ENCODE data around the gene CDK2AP2.

The CDK2AP2 gene

GRCh38 chr11:67500484-67500821 lies 7.5 kb downstream of the CDK2AP2 start:
- Histone ChIP-seq H3K9ac (ENCODE audit: low read depth, low read length) (no peak overlapping the region), H3K4me1 (ENCODE audit: control insufficient read depth, insufficient read depth, low read length) (peaks cover 2% of the 10 kb centered on the region), H3K27me3 (ENCODE audit: control insufficient read depth, insufficient read depth, low read length) (peaks cover 2% of the 10 kb centered on the region), H3K36me3 (ENCODE audit: control insufficient read depth, insufficient read depth, low read length) (peaks cover 46% of the 10 kb centered on the region), H3K4me3 (ENCODE audit: low read depth, low read length) (no peak overlapping the region), H3K9me3 (ENCODE audit: control insufficient read depth, insufficient read depth, low read length) (no peaks in the 10 kb centered on the region)

GRCh38 chr11:67499808-67500483 lies 8.0 kb downstream of the CDK2AP2 start:
- Histone ChIP-seq H3K4me1 (ENCODE audit: control insufficient read depth, insufficient read depth, low read length) (no peaks in the 10 kb centered on the region), H3K36me3 (ENCODE audit: control insufficient read depth, insufficient read depth, low read length) (peaks cover 46% of the 10 kb centered on the region), H3K27me3 (ENCODE audit: control insufficient read depth, insufficient read depth, low read length) (peaks cover 2% of the 10 kb centered on the region), H3K9me3 (ENCODE audit: control insufficient read depth, insufficient read depth, low read length) (no peaks in the 10 kb centered on the region), H3K9ac (ENCODE audit: low read depth, low read length) (no peak overlapping the region), H3K4me3 (ENCODE audit: low read depth, low read length) (no peak overlapping the region)

- Histone ChIP-seq H3K36me3 (ENCODE audit: control insufficient read depth, insufficient read depth, low read length) (peaks cover 50% of the 10 kb centered on the region), H3K4me1 (ENCODE audit: control insufficient read depth, insufficient read depth, low read length) (no peaks in the 10 kb centered on the region), H3K27me3 (ENCODE audit: control insufficient read depth, insufficient read depth, low read length) (peaks cover 2% of the 10 kb centered on the region), H3K9me3 (ENCODE audit: control insufficient read depth, insufficient read depth, low read length) (no peaks in the 10 kb centered on the region), H3K4me3 (ENCODE audit: low read depth, low read length) (no peak overlapping the region), H3K9ac (ENCODE audit: low read depth, low read length) (no peak overlapping the region)
Observed at GRCh38 chr11:67498544-67498972, 9.4 kb downstream of the CDK2AP2 start.

GRCh38 chr11:67497656-67498291 lies 10.2 kb downstream of the CDK2AP2 start:
- Histone ChIP-seq H3K4me3 (ENCODE audit: low read depth, low read length) (no peak overlapping the region), H3K4me1 (ENCODE audit: control insufficient read depth, insufficient read depth, low read length) (no peaks in the 10 kb centered on the region), H3K27me3 (ENCODE audit: control insufficient read depth, insufficient read depth, low read length) (no peaks in the 10 kb centered on the region), H3K9ac (ENCODE audit: low read depth, low read length) (no peak overlapping the region), H3K9me3 (ENCODE audit: control insufficient read depth, insufficient read depth, low read length) (no peaks in the 10 kb centered on the region), H3K36me3 (ENCODE audit: control insufficient read depth, insufficient read depth, low read length) (peaks cover 55% of the 10 kb centered on the region)

GRCh38 chr11:67496113-67496512 lies 11.8 kb downstream of the CDK2AP2 start:
- Histone ChIP-seq H3K27me3 (ENCODE audit: control insufficient read depth, insufficient read depth, low read length) (no peaks in the 10 kb centered on the region), H3K9ac (ENCODE audit: low read depth, low read length) (no peak overlapping the region), H3K4me1 (ENCODE audit: control insufficient read depth, insufficient read depth, low read length) (no peaks in the 10 kb centered on the region), H3K36me3 (ENCODE audit: control insufficient read depth, insufficient read depth, low read length) (peaks cover 55% of the 10 kb centered on the region), H3K4me3 (ENCODE audit: low read depth, low read length) (no peak overlapping the region), H3K9me3 (ENCODE audit: control insufficient read depth, insufficient read depth, low read length) (no peaks in the 10 kb centered on the region)

- Histone ChIP-seq H3K4me3 (ENCODE audit: low read depth, low read length) (no peak overlapping the region), H3K4me1 (ENCODE audit: control insufficient read depth, insufficient read depth, low read length) (no peaks in the 10 kb centered on the region), H3K9me3 (ENCODE audit: control insufficient read depth, insufficient read depth, low read length) (no peaks in the 10 kb centered on the region), H3K36me3 (ENCODE audit: control insufficient read depth, insufficient read depth, low read length) (peaks cover 55% of the 10 kb centered on the region), H3K27me3 (ENCODE audit: control insufficient read depth, insufficient read depth, low read length) (no peaks in the 10 kb centered on the region), H3K9ac (ENCODE audit: low read depth, low read length) (no peak overlapping the region)
Observed at GRCh38 chr11:67495234-67496005, 12.5 kb downstream of the CDK2AP2 start.

GRCh38 chr11:67494371-67495233 lies 13.4 kb downstream of the CDK2AP2 start:
- no peaks in the 10 kb centered on the region for H3K27me3 ChIP-seq (ENCODE audit: control insufficient read depth, insufficient read depth, low read length)
- no peak overlapping the region for H3K4me3 ChIP-seq (ENCODE audit: low read depth, low read length)
- H3K9me3 ChIP-seq (ENCODE audit: control insufficient read depth, insufficient read depth, low read length) = no peaks in the 10 kb centered on the region
- peaks cover 51% of the 10 kb centered on the region for H3K36me3 ChIP-seq (ENCODE audit: control insufficient read depth, insufficient read depth, low read length)
- no peaks in the 10 kb centered on the region for H3K4me1 ChIP-seq (ENCODE audit: control insufficient read depth, insufficient read depth, low read length)
- no peak overlapping the region for H3K9ac ChIP-seq (ENCODE audit: low read depth, low read length)

GRCh38 chr11:67493548-67494370 lies 14.2 kb downstream of the CDK2AP2 start:
- H3K4me3 ChIP-seq (ENCODE audit: low read depth, low read length) = no peak overlapping the region
- H3K9me3 ChIP-seq (ENCODE audit: control insufficient read depth, insufficient read depth, low read length) = no peaks in the 10 kb centered on the region
- peaks cover 48% of the 10 kb centered on the region for H3K36me3 ChIP-seq (ENCODE audit: control insufficient read depth, insufficient read depth, low read length)
- H3K9ac ChIP-seq (ENCODE audit: low read depth, low read length) = no peak overlapping the region
- no peaks in the 10 kb centered on the region for H3K27me3 ChIP-seq (ENCODE audit: control insufficient read depth, insufficient read depth, low read length)
- no peaks in the 10 kb centered on the region for H3K4me1 ChIP-seq (ENCODE audit: control insufficient read depth, insufficient read depth, low read length)

- peaks cover 40% of the 10 kb centered on the region for H3K36me3 ChIP-seq (ENCODE audit: control insufficient read depth, insufficient read depth, low read length)
- no peak overlapping the region for H3K9ac ChIP-seq (ENCODE audit: low read depth, low read length)
- no peaks in the 10 kb centered on the region for H3K4me1 ChIP-seq (ENCODE audit: control insufficient read depth, insufficient read depth, low read length)
- no peak overlapping the region for H3K4me3 ChIP-seq (ENCODE audit: low read depth, low read length)
- no peaks in the 10 kb centered on the region for H3K27me3 ChIP-seq (ENCODE audit: control insufficient read depth, insufficient read depth, low read length)
- no peaks in the 10 kb centered on the region for H3K9me3 ChIP-seq (ENCODE audit: control insufficient read depth, insufficient read depth, low read length)
Observed at GRCh38 chr11:67492801-67493547, 15.0 kb downstream of the CDK2AP2 start.

GRCh38 chr11:67492069-67492727 lies 15.8 kb downstream of the CDK2AP2 start:
- Histone ChIP-seq H3K4me3 (ENCODE audit: low read depth, low read length) (no peak overlapping the region), H3K9ac (ENCODE audit: low read depth, low read length) (no peak overlapping the region), H3K4me1 (ENCODE audit: control insufficient read depth, insufficient read depth, low read length) (no peaks in the 10 kb centered on the region), H3K36me3 (ENCODE audit: control insufficient read depth, insufficient read depth, low read length) (peaks cover 33% of the 10 kb centered on the region), H3K9me3 (ENCODE audit: control insufficient read depth, insufficient read depth, low read length) (no peaks in the 10 kb centered on the region), H3K27me3 (ENCODE audit: control insufficient read depth, insufficient read depth, low read length) (no peaks in the 10 kb centered on the region)
